GM12872 (cell line): Measurements from ENCODE around the gene CLPX.

Experiments
- CTCF ChIP-seq: IDR thresholded peaks from 3 replicates; pipeline ENCODE4 v1.5.1; 2011; ENCODE audit warnings: low read depth, mild to moderate bottlenecking, low read length, moderate library complexity; ENCODE audit not compliant: insufficient read depth

The CLPX gene

DNA sequence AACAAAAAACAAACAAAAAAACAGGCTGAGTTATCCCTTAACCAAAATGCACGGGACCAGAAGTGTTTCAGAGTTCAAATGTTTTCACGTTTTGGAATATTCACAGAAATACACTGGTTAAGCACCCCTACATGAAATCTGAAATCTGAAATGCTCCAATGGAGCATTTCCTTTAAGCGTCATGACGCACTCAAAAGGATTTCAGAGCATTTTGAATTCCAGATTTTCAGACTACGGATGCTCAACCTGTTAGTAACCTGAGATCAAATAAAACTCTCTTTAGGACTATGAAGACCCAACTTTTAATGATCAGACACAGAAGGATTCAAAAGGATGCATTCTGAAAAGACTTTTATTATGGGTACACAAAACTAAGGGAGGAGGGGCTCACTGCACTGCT lies 9.6 kb downstream of the CLPX start:
- no peak for TF ChIP-seq CTCF

- TF ChIP-seq CTCF, result no peak
Observed at GRCh38 chr15:65174509-65174908, 10.6 kb downstream of the CLPX start.

GRCh38 chr15:65172531-65172930 lies 12.6 kb downstream of the CLPX start:
- TF ChIP-seq CTCF, result no peak

DNA sequence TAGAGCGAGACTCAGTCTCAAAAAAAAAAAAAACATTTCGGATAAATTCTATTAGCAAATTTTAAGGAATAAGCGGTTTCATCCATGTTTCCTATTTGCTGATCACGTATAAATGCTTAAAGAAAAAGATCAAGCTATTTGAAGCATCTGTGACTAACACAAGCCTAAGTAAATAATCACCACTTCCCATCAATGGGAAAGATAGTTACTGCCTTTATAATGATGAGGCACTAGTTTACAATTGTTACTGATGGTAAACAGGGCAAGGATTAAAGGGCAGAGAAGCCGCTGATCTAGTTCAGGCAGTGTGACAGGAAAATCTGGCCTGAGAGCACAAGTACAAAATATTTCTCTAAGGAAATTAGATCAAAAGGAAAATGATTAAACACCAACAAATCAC lies 13.7 kb downstream of the CLPX start:
- no peak for TF ChIP-seq CTCF

DNA sequence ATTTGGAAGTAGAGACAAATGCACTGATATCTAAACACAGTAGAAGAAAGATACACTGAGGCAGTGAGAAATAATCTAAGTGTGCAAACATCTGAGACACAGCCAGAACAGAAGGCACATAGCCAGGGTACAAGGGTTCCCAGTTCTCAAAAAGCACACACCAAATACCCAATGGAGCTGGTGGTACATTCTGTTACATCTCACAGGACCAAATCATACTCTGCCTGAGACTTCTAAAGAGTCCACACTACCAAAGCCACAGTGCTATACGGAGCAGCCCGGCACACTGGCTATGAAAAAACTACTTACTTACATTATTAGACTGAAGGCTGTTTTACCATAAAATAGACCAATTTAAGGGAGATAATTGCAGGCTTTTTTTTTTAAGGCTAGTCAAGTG lies 19.3 kb downstream of the CLPX start:
- TF ChIP-seq CTCF, result no peak

GRCh38 chr15:65164139-65164538 lies 21.0 kb downstream of the CLPX start:
- no peak for TF ChIP-seq CTCF

- no peak for TF ChIP-seq CTCF
Observed at GRCh38 chr15:65163041-65163440, 22.1 kb downstream of the CLPX start.

GRCh38 chr15:65156692-65157091 lies 28.4 kb downstream of the CLPX start:
- TF ChIP-seq CTCF, result no peak
